Stimulated activated naive CD8-positive, alpha-beta T cell treated with anti-CD3 and anti-CD28 coated beads, Interleukin-15, amount 100 ng/mL, for 72 hours (primary cell): ENCODE data around the gene MAPKBP1.

ENCODE experiments used
- ATAC-seq: fragments of 150-1000 bp; cut with Tn5 transposase; 2 replicates; pipeline ENCODE4 v1.10.0; 2021; ENCODE audit warnings: mild to moderate bottlenecking, moderate library complexity
- DNase-seq, 2 donors: peaks; one replicate each; pipeline ENCODE4 v3.0.0; 2021 to 2022
- H3K27ac Mint-ChIP-seq, 2 donors: one replicate each; pipeline ENCODE4 v1.8.0; 2022; ENCODE audit warnings: mild to moderate bottlenecking in 2 of 2, mixed read lengths in 2 of 2, moderate library complexity in 2 of 2
- H3K27me3 Mint-ChIP-seq: one replicate; pipeline ENCODE4 v1.8.0; 2022; ENCODE audit warnings: mixed read lengths
- H3K4me1 Mint-ChIP-seq: one replicate; pipeline ENCODE4 v1.8.0; 2022; ENCODE audit warnings: mild to moderate bottlenecking, mixed read lengths
- H3K4me3 Mint-ChIP-seq, 2 donors: one replicate each; pipeline ENCODE4 v1.8.0; 2022; ENCODE audit warnings: mild to moderate bottlenecking in 2 of 2, mixed read lengths in 2 of 2, moderate library complexity in 1 of 2
- H3K9me3 Mint-ChIP-seq, 2 donors: one replicate each; pipeline ENCODE4 v1.8.0; 2022; ENCODE audit warnings: mixed read lengths in 2 of 2

MAPKBP1 gene

GRCh38 chr15:41856262-41856661 is 82.0 kb downstream of the MAPKBP1 start:
- Mint-ChIP-seq H3K27ac (no peak overlapping the region), H3K27me3 (peaks cover 8% of the 10 kb centered on the region), H3K4me1 (peaks cover 12% of the 10 kb centered on the region), H3K4me3 (no peak overlapping the region), H3K9me3 (no peaks in the 10 kb centered on the region)
- ATAC-seq (no peak), DNase-seq (no peak)

DNA sequence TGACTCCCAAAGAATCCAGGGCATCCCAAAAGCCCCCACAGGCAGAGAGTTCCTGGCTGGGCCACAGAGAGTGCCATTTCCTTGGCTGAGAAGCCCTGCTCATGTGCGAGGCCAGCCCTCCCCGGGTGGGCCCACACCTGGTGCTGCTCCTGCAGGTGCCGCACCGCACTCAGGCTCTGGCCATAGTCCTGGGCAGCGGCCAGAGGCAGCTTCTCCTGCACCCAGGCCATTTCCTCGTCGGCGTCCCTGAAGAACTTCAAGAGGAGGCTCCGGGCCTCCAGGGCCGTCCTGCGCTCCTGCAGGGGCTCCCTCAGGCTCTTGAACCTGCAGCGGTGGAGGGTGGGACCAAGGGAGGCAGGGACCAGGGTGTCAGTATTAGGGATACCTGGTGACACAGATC is 82.4 kb downstream of the MAPKBP1 start:
- Mint-ChIP-seq H3K4me3 (no peak overlapping the region), H3K4me1 (peaks cover 12% of the 10 kb centered on the region), H3K9me3 (no peaks in the 10 kb centered on the region), H3K27ac (no peak overlapping the region), H3K27me3 (peaks cover 7% of the 10 kb centered on the region)
- ATAC-seq (no peak), DNase-seq (no peak)

- ATAC-seq (no peak), DNase-seq (no peak)
- Mint-ChIP-seq H3K4me3 (no peak overlapping the region), H3K27me3 (peaks cover 7% of the 10 kb centered on the region), H3K27ac (peak overlapping the region in 1 of 2 donors; percentile 54), H3K9me3 (no peaks in the 10 kb centered on the region), H3K4me1 (peaks cover 12% of the 10 kb centered on the region)
These were observed 83.0 kb downstream of the MAPKBP1 start for GRCh38 chr15:41857316-41857715.

DNA sequence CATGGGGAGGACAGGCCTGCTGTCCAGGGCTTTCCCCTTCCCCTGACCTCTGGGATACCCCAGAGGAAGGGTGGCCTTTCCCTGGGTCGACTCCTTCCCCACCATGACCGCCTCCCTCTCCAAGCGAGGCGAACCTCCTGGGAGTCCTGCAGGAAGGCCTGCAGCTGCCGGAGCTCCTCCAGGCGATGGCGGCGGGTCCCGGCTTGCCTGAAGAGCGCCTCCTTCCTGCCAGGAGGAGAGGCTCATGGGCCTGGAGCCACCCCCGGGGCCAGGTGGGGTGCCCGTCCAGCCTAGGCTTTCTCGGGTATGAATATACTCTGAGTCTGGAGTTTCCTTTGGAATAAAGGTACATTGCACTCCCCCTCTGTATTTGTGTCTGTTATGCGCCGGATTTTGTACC is 84.5 kb downstream of the MAPKBP1 start:
- Mint-ChIP-seq H3K4me3 (no peak overlapping the region), H3K27me3 (peaks cover 7% of the 10 kb centered on the region), H3K27ac (peak overlapping the region in 1 of 2 donors; percentile 19), H3K9me3 (no peaks in the 10 kb centered on the region), H3K4me1 (peaks cover 16% of the 10 kb centered on the region)
- no peak for ATAC-seq
- no peak for DNase-seq

DNA sequence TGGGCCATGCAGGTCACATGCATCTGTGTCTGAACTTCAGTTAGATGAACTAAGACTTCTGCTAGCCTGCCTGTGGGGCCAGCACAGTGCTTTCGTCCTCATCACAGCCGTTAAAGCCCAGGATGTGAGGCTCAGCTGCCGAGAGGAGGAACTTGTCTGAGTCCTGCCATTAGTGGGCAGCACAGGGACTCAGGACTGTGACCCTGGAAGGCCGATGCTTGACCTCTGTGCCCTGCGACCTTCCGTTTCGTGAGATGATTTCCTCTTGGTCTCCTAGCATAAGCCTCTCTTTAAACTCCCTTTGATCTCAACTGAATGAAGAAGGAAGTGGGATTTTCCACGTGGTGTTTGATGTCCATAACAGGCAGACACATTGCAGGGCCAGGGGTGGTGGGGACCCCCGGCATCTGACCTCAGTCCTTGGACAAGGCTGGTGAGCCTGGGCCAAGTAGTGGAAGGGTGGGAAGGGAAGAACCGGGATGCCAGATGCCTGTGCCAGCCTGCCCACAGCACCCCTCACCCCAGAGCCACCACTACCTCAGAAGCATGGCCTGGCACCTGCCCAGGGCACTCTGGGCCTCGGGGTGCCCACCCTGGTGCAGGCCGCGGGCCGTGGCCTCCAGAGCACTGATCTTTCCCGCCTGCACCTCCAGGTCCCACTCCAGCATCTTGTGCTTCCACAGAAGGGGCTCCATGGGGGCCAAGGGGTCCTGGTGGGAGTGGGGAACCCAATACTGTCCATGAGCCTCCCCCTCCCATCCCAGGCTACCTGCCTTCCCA is 86.0 kb downstream of the MAPKBP1 start:
- ATAC-seq (no peak), DNase-seq (no peak)
- H3K4me3 Mint-ChIP-seq: no peak overlapping the region
- H3K4me1 Mint-ChIP-seq: peaks cover 16% of the 10 kb centered on the region
- H3K27ac Mint-ChIP-seq: peak overlapping the region in 1 of 2 donors; percentile 27
- H3K27me3 Mint-ChIP-seq: peaks cover 7% of the 10 kb centered on the region
- no peaks in the 10 kb centered on the region for H3K9me3 Mint-ChIP-seq

DNA sequence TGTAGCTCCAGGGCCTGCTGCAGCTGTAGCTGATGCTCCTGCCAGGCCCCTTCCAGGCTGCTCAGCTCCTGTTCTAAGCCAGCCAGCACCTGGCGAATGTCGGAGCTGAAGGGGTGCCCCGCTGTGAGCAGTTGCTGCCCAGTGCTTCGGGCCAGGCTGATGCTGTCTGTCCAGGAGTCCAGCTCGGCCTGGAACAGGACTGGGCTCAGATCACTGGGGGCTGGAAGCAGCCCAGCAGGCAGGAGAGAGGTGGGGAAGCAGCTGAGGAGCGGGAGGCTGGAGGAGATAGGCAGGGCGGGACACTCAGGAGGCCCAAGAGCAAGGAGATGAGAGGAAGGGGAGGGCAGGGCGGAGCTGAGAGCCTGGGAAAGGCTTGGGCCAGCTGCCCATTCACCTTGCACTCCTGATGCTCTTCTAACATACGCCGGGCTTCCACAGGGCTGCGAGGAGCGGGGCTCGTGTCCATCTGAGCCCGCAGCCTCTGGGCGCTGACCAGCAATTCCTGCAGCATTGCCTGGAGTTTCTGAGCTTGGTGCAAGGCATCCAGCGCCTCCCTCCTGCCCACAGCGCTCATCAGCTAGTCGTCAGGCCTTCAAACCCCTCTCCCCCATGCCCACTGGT is 87.6 kb downstream of the MAPKBP1 start:
- no peak for ATAC-seq
- Mint-ChIP-seq H3K27ac (no peak overlapping the region), H3K27me3 (peaks cover 7% of the 10 kb centered on the region), H3K9me3 (no peaks in the 10 kb centered on the region), H3K4me3 (no peak overlapping the region), H3K4me1 (peaks cover 16% of the 10 kb centered on the region)
- DNase-seq: no peak

DNA sequence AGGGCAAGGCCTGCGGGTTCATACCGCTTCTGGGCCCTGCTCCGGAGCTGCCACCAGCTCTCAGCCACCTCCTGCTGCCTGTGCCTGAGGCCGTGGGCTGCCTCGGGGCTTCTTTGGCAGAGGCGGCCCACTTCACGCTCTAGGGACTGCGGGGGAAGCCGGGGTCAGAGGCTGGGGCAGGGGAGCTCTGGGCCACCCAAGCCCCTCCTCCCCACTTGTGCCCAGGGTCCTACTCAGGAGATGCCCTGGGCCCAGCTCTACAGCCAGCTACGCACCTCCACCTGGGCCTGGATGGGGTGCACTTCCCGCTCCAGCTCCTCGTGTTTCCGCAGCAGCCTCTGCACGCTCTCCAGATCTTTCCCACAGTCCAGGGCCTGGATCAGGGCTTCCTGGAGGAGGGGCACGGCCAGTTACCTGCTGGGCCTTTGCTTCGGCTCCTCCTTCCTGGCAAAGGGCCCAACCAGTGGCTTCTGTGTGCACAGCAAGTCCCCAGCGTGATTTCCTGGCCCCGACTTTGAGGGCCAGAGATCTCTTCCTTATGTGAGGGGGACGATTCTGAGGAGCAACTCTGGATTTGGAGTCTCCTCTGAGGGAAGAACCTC is 88.3 kb downstream of the MAPKBP1 start:
- ATAC-seq: no peak
- H3K4me3 Mint-ChIP-seq: no peak overlapping the region
- DNase-seq: no peak
- peaks cover 16% of the 10 kb centered on the region for H3K4me1 Mint-ChIP-seq
- peaks cover 7% of the 10 kb centered on the region for H3K27me3 Mint-ChIP-seq
- H3K27ac Mint-ChIP-seq: no peak overlapping the region
- no peaks in the 10 kb centered on the region for H3K9me3 Mint-ChIP-seq

GRCh38 chr15:41865490-41866055 is 91.3 kb downstream of the MAPKBP1 start:
- Mint-ChIP-seq H3K9me3 (no peaks in the 10 kb centered on the region), H3K4me1 (peaks cover 12% of the 10 kb centered on the region), H3K4me3 (no peak overlapping the region), H3K27me3 (peaks cover 6% of the 10 kb centered on the region), H3K27ac (no peak overlapping the region)
- ATAC-seq: no peak
- no peak for DNase-seq

GRCh38 chr15:41866263-41866703 is 92.0 kb downstream of the MAPKBP1 start:
- no peaks in the 10 kb centered on the region for H3K27me3 Mint-ChIP-seq
- no peak overlapping the region for H3K27ac Mint-ChIP-seq
- H3K4me3 Mint-ChIP-seq: no peak overlapping the region
- DNase-seq (no peak), ATAC-seq (no peak)
- H3K9me3 Mint-ChIP-seq: no peaks in the 10 kb centered on the region
- H3K4me1 Mint-ChIP-seq: peaks cover 15% of the 10 kb centered on the region

DNA sequence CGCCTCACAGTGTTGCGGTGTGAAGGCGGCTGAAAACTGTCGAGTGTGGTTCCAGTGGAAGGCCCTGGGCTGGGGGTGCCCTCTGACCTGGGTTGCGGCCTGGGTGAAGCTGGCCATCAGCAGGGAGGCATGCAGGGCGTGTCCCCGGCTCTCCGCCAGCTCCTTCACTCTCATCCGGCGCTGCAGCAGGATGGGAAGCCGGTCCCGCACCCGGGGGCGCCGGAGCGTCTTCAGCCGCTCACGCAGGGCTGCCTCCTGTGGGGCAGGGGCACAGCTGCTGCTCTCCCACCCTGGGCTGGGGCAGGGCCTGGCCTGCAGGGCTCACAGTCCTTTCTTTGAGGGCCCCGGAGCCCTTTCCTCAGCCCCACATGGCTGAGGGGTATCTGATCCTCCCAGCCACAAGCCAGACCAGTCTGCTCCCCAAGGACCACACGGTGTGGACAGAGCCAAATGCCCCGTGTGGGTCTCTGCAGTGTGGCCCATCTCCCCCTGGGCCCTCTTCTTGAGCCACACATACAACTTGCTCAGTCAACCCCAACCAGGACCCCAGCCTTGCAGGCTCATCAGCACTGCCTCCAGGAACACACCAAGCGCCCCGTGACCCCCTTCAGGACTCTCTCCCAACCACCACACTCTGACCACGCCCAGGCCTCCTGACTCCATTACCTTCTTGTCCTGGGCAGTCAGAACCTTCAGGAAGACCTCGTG is 92.7 kb downstream of the MAPKBP1 start:
- Mint-ChIP-seq H3K4me1 (peaks cover 21% of the 10 kb centered on the region), H3K9me3 (no peaks in the 10 kb centered on the region), H3K27ac (peak overlapping the region; percentile 1 to 40), H3K27me3 (no peaks in the 10 kb centered on the region), H3K4me3 (no peak overlapping the region)
- DNase-seq (no peak), ATAC-seq (no peak)

GRCh38 chr15:41868321-41868720 is 94.0 kb downstream of the MAPKBP1 start:
- Mint-ChIP-seq H3K27me3 (no peaks in the 10 kb centered on the region), H3K9me3 (no peaks in the 10 kb centered on the region), H3K4me1 (peaks cover 17% of the 10 kb centered on the region), H3K4me3 (no peak overlapping the region), H3K27ac (no peak overlapping the region)
- ATAC-seq: no peak
- no peak for DNase-seq

- Mint-ChIP-seq H3K9me3 (no peaks in the 10 kb centered on the region), H3K4me3 (peak overlapping the region in 1 of 2 donors; percentile 41), H3K27me3 (no peaks in the 10 kb centered on the region), H3K27ac (peak overlapping the region in 1 of 2 donors; percentile 41), H3K4me1 (peaks cover 17% of the 10 kb centered on the region)
- ATAC-seq (no peak), DNase-seq (no peak)
These were observed 95.7 kb downstream of the MAPKBP1 start for GRCh38 chr15:41869770-41870688.

GRCh38 chr15:41870689-41871081 is 96.4 kb downstream of the MAPKBP1 start:
- DNase-seq (peak; percentile 31 to 45), ATAC-seq (peak; percentile 89)
- Mint-ChIP-seq H3K27me3 (no peaks in the 10 kb centered on the region), H3K27ac (peak overlapping the region in 1 of 2 donors; percentile 41), H3K4me1 (peaks cover 17% of the 10 kb centered on the region), H3K9me3 (no peaks in the 10 kb centered on the region), H3K4me3 (peak overlapping the region in 1 of 2 donors; percentile 41)

- Mint-ChIP-seq H3K27me3 (no peaks in the 10 kb centered on the region), H3K27ac (no peak overlapping the region)
- no peak for DNase-seq
These were observed 97.1 kb downstream of the MAPKBP1 start for GRCh38 chr15:41871175-41871905.

More at GRCh38 chr15:41871175-41871905, 97.1 kb downstream of the MAPKBP1 start:
- Mint-ChIP-seq H3K9me3 (no peaks in the 10 kb centered on the region), H3K4me1 (peaks cover 17% of the 10 kb centered on the region), H3K4me3 (no peak overlapping the region)
- no peak for ATAC-seq
